ENCODE measurements around the gene RASGRF2.

GRCh38 chr5:81068635-81069034, 108.5 kb downstream of the RASGRF2 start:
- TF ChIP-seq, protein P1, sequence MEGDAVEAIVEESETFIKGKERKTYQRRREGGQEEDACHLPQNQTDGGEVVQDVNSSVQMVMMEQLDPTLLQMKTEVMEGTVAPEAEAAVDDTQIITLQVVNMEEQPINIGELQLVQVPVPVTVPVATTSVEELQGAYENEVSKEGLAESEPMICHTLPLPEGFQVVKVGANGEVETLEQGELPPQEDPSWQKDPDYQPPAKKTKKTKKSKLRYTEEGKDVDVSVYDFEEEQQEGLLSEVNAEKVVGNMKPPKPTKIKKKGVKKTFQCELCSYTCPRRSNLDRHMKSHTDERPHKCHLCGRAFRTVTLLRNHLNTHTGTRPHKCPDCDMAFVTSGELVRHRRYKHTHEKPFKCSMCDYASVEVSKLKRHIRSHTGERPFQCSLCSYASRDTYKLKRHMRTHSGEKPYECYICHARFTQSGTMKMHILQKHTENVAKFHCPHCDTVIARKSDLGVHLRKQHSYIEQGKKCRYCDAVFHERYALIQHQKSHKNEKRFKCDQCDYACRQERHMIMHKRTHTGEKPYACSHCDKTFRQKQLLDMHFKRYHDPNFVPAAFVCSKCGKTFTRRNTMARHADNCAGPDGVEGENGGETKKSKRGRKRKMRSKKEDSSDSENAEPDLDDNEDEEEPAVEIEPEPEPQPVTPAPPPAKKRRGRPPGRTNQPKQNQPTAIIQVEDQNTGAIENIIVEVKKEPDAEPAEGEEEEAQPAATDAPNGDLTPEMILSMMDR (IDR thresholded peaks at IDR 0.05; ENCODE audit: low read depth, low read length), result no peak
- TF ChIP-seq POLR2A (IDR thresholded peaks at IDR 0.05; ENCODE audit: extremely low read depth, insufficient read length) (no peak), MAX (IDR thresholded peaks at IDR 0.05; ENCODE audit: low read depth, low read length) (no peak)
